SK-N-SH (cell line): ENCODE results near the gene OSBPL2.

Experiments used
- CTCF ChIP-seq: fragments of 200-600 bp; sonication (generic); IDR thresholded peaks from 2 replicates; pipeline ENCODE4 v1.6.1; 2017; ENCODE audit warnings: antibody characterized with exemption, mild to moderate bottlenecking, moderate library complexity
- MAX ChIP-seq: IDR thresholded peaks from 2 replicates; pipeline ENCODE4 v1.4.0; 2012; ENCODE audit warnings: low read depth
- MXI1 ChIP-seq: IDR thresholded peaks from 2 replicates; pipeline ENCODE4 v1.6.1; 2012; ENCODE audit warnings: mild to moderate bottlenecking, low read depth, low read length, improper control_type of control experiment
- RCOR1 ChIP-seq: fragments of 150-350 bp; IDR thresholded peaks from 2 replicates; pipeline ENCODE4 v1.6.1; 2017; ENCODE audit warnings: antibody characterized with exemption, low read length
- RFX5 ChIP-seq: IDR thresholded peaks from 2 replicates; pipeline ENCODE4 v1.6.1; 2012; ENCODE audit warnings: mild to moderate bottlenecking, improper control_type of control experiment, low read length
- TAF1 ChIP-seq: IDR thresholded peaks from 2 replicates; pipeline ENCODE4 v1.6.1; 2012; ENCODE audit warnings: low read depth, mild to moderate bottlenecking, low read length, moderate library complexity, borderline replicate concordance
- TEAD4 ChIP-seq: IDR thresholded peaks from 2 replicates; pipeline ENCODE4 v1.4.0; 2012; ENCODE audit warnings: mild to moderate bottlenecking, borderline replicate concordance; ENCODE audit not compliant: insufficient read depth

DNA sequence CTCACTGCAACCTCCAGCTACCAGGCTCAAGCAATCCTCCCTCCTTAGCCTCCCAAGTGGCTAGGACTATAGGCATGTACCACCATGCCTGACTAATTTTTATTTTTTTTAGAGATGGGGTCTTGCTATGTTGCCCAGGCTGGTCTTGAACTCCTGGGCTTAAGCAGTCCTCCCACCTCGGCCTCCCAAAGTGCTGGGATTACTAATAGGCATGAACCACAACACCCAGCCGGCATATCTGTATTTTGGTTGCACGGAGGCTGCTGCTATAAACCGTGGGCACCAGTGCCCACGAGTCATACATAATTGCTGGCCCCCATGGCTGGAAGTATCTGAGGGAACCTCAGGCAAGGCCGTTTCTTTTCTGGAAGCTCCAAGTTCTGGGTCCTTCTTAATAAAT, 46.1 kb downstream of the OSBPL2 start:
- TF ChIP-seq CTCF (no peak), RCOR1 (no peak), MXI1 (no peak), MAX (no peak), TAF1 (no peak), RFX5 (no peak), TEAD4 (no peak)
